BE2C (cell line): Measurements from ENCODE around the gene MFSD1.

Source experiments
- DNase-seq: peaks from one replicate; pipeline ENCODE4 v3.0.0-alpha.2; 2020
- H3K27me3 ChIP-seq: fragments of 250-450 bp; sonication (Bioruptor Pico); 2 replicates; pipeline ENCODE4 v1.5.1; 2020; ENCODE audit warnings: mild to moderate bottlenecking
- H3K36me3 ChIP-seq: fragments of 250-450 bp; sonication (Bioruptor Pico); 2 replicates; pipeline ENCODE4 v1.5.1; 2020; ENCODE audit warnings: mild to moderate bottlenecking
- H3K4me1 ChIP-seq: fragments of 250-450 bp; sonication (Bioruptor Pico); 2 replicates; pipeline ENCODE4 v1.5.1; 2020
- H3K4me3 ChIP-seq: 2 replicates; pipeline ENCODE4 v1.5.1; 2011; ENCODE audit warnings: low read depth, low read length
- H3K9me3 ChIP-seq: fragments of 250-450 bp; sonication (Bioruptor Pico); 2 replicates; pipeline ENCODE4 v1.5.1; 2020
- CTCF ChIP-seq: IDR thresholded peaks from 2 replicates; pipeline ENCODE4 v1.5.1; 2012; ENCODE audit warnings: mild to moderate bottlenecking, low read depth, low read length

Gene MFSD1

GRCh38 chr3:158839966-158840365 is 38.1 kb downstream of the MFSD1 start:
- TF ChIP-seq CTCF: no peak
- Histone ChIP-seq H3K4me1 (no peaks in the 10 kb centered on the region), H3K4me3 (no peak overlapping the region), H3K36me3 (no peaks in the 10 kb centered on the region), H3K27me3 (peaks cover 21% of the 10 kb centered on the region), H3K9me3 (no peaks in the 10 kb centered on the region)
- DNase-seq: no peak

GRCh38 chr3:158841387-158841786 is 39.5 kb downstream of the MFSD1 start:
- Histone ChIP-seq H3K4me1 (no peaks in the 10 kb centered on the region), H3K9me3 (no peaks in the 10 kb centered on the region), H3K27me3 (peaks cover 10% of the 10 kb centered on the region), H3K4me3 (no peak overlapping the region), H3K36me3 (no peaks in the 10 kb centered on the region)
- TF ChIP-seq CTCF: no peak
- no peak for DNase-seq

GRCh38 chr3:158842976-158843375 is 41.1 kb downstream of the MFSD1 start:
- H3K27me3 ChIP-seq: peaks cover 2% of the 10 kb centered on the region
- H3K36me3 ChIP-seq: no peaks in the 10 kb centered on the region
- TF ChIP-seq CTCF: no peak
- H3K9me3 ChIP-seq: no peaks in the 10 kb centered on the region
- H3K4me1 ChIP-seq: no peaks in the 10 kb centered on the region
- DNase-seq: no peak
- no peak overlapping the region for H3K4me3 ChIP-seq

- Histone ChIP-seq H3K36me3 (no peaks in the 10 kb centered on the region), H3K27me3 (peaks cover 3% of the 10 kb centered on the region; the same call in 1 of the 2 replicates), H3K9me3 (no peaks in the 10 kb centered on the region), H3K4me3 (no peak overlapping the region), H3K4me1 (no peaks in the 10 kb centered on the region)
- peak; percentile 22 for DNase-seq
- TF ChIP-seq CTCF: peak; percentile 77
Observed at GRCh38 chr3:158845765-158846350, 44.0 kb downstream of the MFSD1 start.

GRCh38 chr3:158846803-158847451 is 45.1 kb downstream of the MFSD1 start:
- Histone ChIP-seq H3K27me3 (peaks cover 3% of the 10 kb centered on the region; the same call in 1 of the 2 replicates), H3K9me3 (no peaks in the 10 kb centered on the region), H3K4me1 (no peaks in the 10 kb centered on the region), H3K36me3 (no peaks in the 10 kb centered on the region), H3K4me3 (no peak overlapping the region)
- no peak for DNase-seq
- TF ChIP-seq CTCF: no peak

- no peak for TF ChIP-seq CTCF
- no peaks in the 10 kb centered on the region for H3K4me1 ChIP-seq
- no peaks in the 10 kb centered on the region for H3K9me3 ChIP-seq
- H3K36me3 ChIP-seq: no peaks in the 10 kb centered on the region
- DNase-seq: no peak
- H3K27me3 ChIP-seq: peaks cover 3% of the 10 kb centered on the region; the same call in 1 of the 2 replicates
- H3K4me3 ChIP-seq: no peak overlapping the region
Observed at GRCh38 chr3:158847452-158847821, 45.6 kb downstream of the MFSD1 start.
